Activated B cell treated with CpG ODN at 0.5 μM for 24 hours (primary cell): ENCODE results near the gene HNRNPL. TPM values are rescaled to one million over a fixed set of nuclear protein-coding genes. Genes with fewer than 3 reads are reported as not detected.

ENCODE experiments used
- ATAC-seq: fragments of 200-7000 bp; cut with Tn5 transposase; one replicate; pipeline ENCODE4 v1.10.0; 2021; ENCODE audit warnings: low read depth, mild to moderate bottlenecking, moderate library complexity
- CTCF ChIA-PET: fragments of 350-600 bp; sonication (Branson Sonifier 250); formaldehyde crosslinking; loops from one replicate; lab custom pipeline; 2021; ENCODE audit warnings: antibody characterized with exemption; lab: Charles Lee
- POLR2A ChIA-PET: fragments of 350-600 bp; sonication (Branson Sonifier 250); formaldehyde crosslinking; loops from one replicate; lab custom pipeline; 2021; ENCODE audit warnings: antibody characterized with exemption; lab: Charles Lee
- DNase-seq: peaks from one replicate; pipeline ENCODE4 v3.0.0; 2022
- H3K27ac Mint-ChIP-seq: one replicate; pipeline ENCODE4 v1.8.0; 2020; ENCODE audit warnings: mixed read lengths
- H3K27me3 Mint-ChIP-seq: one replicate; pipeline ENCODE4 v1.8.0; 2021; ENCODE audit warnings: mixed read lengths
- H3K36me3 Mint-ChIP-seq: one replicate; pipeline ENCODE4 v1.8.0; 2021; ENCODE audit warnings: low read depth, mixed read lengths
- H3K4me1 Mint-ChIP-seq: one replicate; pipeline ENCODE4 v1.8.0; 2021; ENCODE audit warnings: mixed read lengths
- H3K4me3 Mint-ChIP-seq: one replicate; pipeline ENCODE4 v1.8.0; 2020; ENCODE audit warnings: mild to moderate bottlenecking, mixed read lengths
- H3K9me3 Mint-ChIP-seq: one replicate; pipeline ENCODE4 v1.8.0; 2020; ENCODE audit warnings: mixed read lengths
- intact Hi-C: fragments of 100-400 bp; cut with micrococcal nuclease; formaldehyde crosslinking; loops from one replicate; pipeline ENCODE4 v1.15.1; 2024
- total RNA-seq: library from RNA; stranded (reverse); gene quantifications from 2 replicates; pipeline ENCODE4 v1.2.3, GENCODE V29; 2022
- TF ChIP-seq, protein P1 (sequence below): fragments of 200-600 bp; IDR thresholded peaks from one replicate; pipeline ENCODE4 v1.8.0; 2022; ENCODE audit warnings: antibody characterized with exemption, mild to moderate bottlenecking

The HNRNPL gene
- total RNA-seq, 1 donor from 2014 or later = 546 TPM

DNA sequence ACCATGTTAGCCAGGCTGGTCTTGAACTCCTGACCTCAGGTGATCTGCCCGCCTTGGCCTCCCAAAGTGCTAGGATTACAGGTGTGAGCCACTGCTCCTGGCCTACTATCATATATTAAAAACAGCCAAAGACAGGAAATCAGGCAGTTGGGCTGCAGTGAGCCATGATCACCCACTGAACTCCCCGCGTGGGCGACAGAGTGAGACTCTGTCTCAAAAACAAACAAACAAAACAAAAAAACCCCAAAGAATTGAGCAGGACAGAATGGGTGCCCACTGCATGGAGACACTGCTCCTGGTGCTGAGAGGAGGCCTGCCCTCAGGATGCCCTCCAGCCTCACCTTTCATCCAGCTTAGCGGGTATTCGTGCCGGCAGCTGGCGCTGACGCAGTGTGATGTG lies 33.5 kb upstream of the HNRNPL start:
- H3K27ac Mint-ChIP-seq = peak overlapping the region; percentile 52
- intact Hi-C loops = loop anchor here (10.0 kb wide), 1 partner anchor 368 kb away; no protein-coding TSS in a partner anchor
- ChIA-PET CTCF (no interaction called here), POLR2A (no interaction called here)
- no peaks in the 10 kb centered on the region for H3K27me3 Mint-ChIP-seq
- ATAC-seq (no peak), DNase-seq (no peak)
- H3K9me3 Mint-ChIP-seq = no peaks in the 10 kb centered on the region
- peaks cover 32% of the 10 kb centered on the region for H3K4me1 Mint-ChIP-seq
- peaks cover 14% of the 10 kb centered on the region for H3K36me3 Mint-ChIP-seq
- no peak overlapping the region for H3K4me3 Mint-ChIP-seq
- TF ChIP-seq, protein P1, sequence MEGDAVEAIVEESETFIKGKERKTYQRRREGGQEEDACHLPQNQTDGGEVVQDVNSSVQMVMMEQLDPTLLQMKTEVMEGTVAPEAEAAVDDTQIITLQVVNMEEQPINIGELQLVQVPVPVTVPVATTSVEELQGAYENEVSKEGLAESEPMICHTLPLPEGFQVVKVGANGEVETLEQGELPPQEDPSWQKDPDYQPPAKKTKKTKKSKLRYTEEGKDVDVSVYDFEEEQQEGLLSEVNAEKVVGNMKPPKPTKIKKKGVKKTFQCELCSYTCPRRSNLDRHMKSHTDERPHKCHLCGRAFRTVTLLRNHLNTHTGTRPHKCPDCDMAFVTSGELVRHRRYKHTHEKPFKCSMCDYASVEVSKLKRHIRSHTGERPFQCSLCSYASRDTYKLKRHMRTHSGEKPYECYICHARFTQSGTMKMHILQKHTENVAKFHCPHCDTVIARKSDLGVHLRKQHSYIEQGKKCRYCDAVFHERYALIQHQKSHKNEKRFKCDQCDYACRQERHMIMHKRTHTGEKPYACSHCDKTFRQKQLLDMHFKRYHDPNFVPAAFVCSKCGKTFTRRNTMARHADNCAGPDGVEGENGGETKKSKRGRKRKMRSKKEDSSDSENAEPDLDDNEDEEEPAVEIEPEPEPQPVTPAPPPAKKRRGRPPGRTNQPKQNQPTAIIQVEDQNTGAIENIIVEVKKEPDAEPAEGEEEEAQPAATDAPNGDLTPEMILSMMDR = no peak

DNA sequence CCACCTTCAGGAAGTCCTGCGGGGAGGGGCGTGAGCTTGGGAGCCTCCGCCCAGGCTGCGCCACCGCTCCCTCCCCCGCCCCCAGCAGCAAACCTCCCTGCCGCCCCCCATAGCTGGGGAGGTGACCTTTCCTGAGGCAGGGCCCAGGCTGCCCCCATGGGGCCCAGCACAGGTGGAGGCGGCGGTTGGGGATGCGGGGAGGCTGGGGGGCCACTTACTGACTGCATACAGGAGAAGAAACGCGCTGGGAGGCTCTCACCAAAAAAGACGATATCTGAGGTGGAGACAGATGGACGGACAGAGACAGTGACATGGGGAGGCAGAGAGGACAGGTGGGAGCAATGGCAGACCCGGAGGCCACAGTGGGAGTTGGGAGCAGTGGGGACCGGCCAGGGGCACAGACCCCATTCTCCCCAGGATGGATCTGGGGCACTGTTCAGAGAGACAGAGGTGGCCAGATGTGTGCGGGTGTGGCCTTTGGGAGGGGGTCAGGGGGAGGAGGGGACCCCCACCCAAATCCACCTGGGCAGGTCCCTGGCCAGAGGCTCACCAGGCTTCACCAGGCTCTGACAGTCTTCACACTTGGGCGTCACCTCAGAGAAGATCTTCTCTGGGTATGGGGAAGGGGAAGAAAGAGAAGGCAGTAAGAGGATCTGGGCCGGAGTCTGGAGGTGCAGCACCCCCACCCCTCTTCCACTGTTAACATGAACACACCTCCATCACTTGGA lies 31.3 kb upstream of the HNRNPL start:
- TF ChIP-seq, protein P1 = no peak

DNA sequence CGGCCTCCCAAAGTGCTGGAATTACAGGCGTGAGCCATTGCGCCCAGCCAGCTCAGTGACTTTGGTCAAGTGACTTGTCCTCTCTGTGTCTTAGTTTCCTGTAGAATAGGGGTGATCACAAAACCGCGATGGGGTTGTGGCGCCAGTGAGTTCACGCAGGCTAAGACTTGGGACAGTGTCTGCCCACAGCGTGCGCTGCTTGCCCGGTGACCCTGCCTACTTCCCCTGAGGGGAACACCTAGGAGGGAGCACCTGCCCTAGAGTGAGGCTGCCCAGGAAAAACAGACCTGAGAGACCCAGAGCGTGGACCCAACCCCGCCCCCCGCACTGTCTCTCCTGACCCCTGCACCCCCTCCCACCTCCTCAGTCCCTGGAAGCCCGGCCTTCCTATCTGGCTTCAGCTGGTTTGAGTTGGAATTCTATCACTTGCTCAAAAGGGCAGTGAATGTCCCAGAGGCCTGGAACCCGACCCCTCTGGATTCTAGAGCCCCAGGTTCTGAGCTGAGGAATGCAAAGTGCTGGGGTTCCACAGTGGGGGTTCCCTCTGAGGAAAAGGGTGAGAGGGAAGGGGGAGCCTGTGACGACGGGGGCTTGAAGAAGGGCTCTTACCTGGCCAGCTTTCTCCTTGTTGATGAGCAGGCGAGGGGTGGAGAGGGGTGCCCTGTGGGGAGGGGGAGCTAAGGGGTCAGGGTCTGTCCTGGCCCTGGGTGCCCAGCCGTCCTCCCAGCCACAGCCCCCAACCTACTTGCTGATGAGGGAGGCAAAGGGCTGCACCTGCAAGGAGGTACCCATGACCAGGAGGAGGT lies 30.5 kb upstream of the HNRNPL start:
- TF ChIP-seq, protein P1 = no peak
- ChIA-PET CTCF (no interaction called here), POLR2A (interaction anchor here (0.7 to 7.4 kb wide), 8 partner anchors 10 to 524 kb away, joined by 3 to 125 read pairs (median 4); partner anchors contain the start of gene HNRNPL)
- no peak for ATAC-seq
- H3K27ac Mint-ChIP-seq = peak overlapping the region; percentile 98
- no peaks in the 10 kb centered on the region for H3K9me3 Mint-ChIP-seq
- no peak overlapping the region for H3K4me3 Mint-ChIP-seq
- no peaks in the 10 kb centered on the region for H3K27me3 Mint-ChIP-seq
- DNase-seq = no peak
- H3K4me1 Mint-ChIP-seq = peaks cover 49% of the 10 kb centered on the region
- H3K36me3 Mint-ChIP-seq = peaks cover 22% of the 10 kb centered on the region
- intact Hi-C loops = loop anchor here (10.0 kb wide), 1 partner anchor 365 kb away; no protein-coding TSS in a partner anchor

More for the DNA sequence above, 31.3 kb upstream of the HNRNPL start:
- ChIA-PET POLR2A (interaction anchor here (1.0 to 7.4 kb wide), 3 partner anchors 11 to 30 kb away, joined by 6 to 125 read pairs (median 39); partner anchors contain the start of gene HNRNPL), CTCF (no interaction called here)
- Mint-ChIP-seq H3K27ac (peak overlapping the region; percentile 68), H3K4me1 (peaks cover 47% of the 10 kb centered on the region), H3K27me3 (no peaks in the 10 kb centered on the region), H3K9me3 (no peaks in the 10 kb centered on the region), H3K4me3 (no peak overlapping the region), H3K36me3 (peaks cover 19% of the 10 kb centered on the region)
- ATAC-seq (no peak), DNase-seq (no peak)
- intact Hi-C loops = loop anchor here (10.0 kb wide), 1 partner anchor 366 kb away; no protein-coding TSS in a partner anchor

DNA sequence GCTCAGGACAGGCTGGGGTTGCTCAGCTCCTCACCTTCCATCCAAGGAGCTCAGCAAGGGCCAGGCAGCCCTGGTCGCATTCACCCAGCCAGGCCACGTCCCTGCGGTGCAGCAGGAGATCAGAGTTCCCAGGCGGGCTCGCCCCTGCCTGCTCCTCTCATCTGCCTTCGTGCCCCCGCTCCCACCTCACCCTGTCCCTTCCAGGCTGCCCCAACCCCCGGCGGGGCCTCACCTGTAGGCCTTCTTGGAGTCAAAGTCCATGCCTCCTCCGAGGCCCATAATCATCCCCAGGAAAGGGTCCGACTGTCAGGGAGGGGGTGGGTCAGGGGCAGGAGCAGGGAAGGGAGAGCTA lies 29.6 kb upstream of the HNRNPL start:
- H3K4me1 Mint-ChIP-seq = peaks cover 49% of the 10 kb centered on the region
- no peaks in the 10 kb centered on the region for H3K27me3 Mint-ChIP-seq
- ATAC-seq (no peak), DNase-seq (no peak)
- POLR2A ChIA-PET = interaction anchor here (0.7 to 7.4 kb wide), 15 partner anchors 9 to 525 kb away, joined by 3 to 125 read pairs (median 5); partner anchors contain the start of genes ECH1, FAM98C, HNRNPL and MRPS12
- no peaks in the 10 kb centered on the region for H3K9me3 Mint-ChIP-seq
- peaks cover 22% of the 10 kb centered on the region for H3K36me3 Mint-ChIP-seq
- intact Hi-C loops = loop anchor here (2.0 kb wide), 3 partner anchors 15 to 49 kb away; partner anchors contain the start of genes ECH1, NFKBIB and SIRT2
- H3K4me3 Mint-ChIP-seq = no peak overlapping the region
- TF ChIP-seq, protein P1 = no peak
- CTCF ChIA-PET = interaction anchor here (0.6 to 3.6 kb wide), 2 partner anchors 8 to 51 kb away, joined by 3 to 19 read pairs; partner anchors contain the start of genes MRPS12 and SARS2
- H3K27ac Mint-ChIP-seq = peak overlapping the region; percentile 98
